Uterus (tissue), 4 donors: Measurements from ENCODE around the gene GDF10. TPM values are rescaled to one million over a fixed set of nuclear protein-coding genes. Genes with fewer than 3 reads are reported as not detected.

Experiments used
- DNase-seq, 2 donors: peaks; one replicate each; pipeline ENCODE4 v3.0.0-alpha.2; 2019 to 2020
- H3K27ac ChIP-seq, 2 donors: fragments of 200-600 bp; sonication (generic); 1 replicate in 1 of 2; 2 replicates in 1 of 2; pipeline ENCODE4 v1.5.1; 2016 to 2018
- H3K27me3 ChIP-seq, 2 donors: fragments of 200-600 bp; sonication (generic); one replicate each; pipeline ENCODE4 v1.5.1; 2018 to 2019; ENCODE audit warnings: control low read depth in 1 of 2
- H3K36me3 ChIP-seq, 2 donors: fragments of 200-600 bp; sonication (generic); one replicate each; pipeline ENCODE4 v1.5.1; 2019; ENCODE audit warnings: control low read depth in 1 of 2
- H3K4me1 ChIP-seq, 2 donors: fragments of 200-600 bp; sonication (generic); one replicate each; pipeline ENCODE4 v1.5.1; 2018 to 2019; ENCODE audit warnings: control low read depth in 1 of 2
- H3K4me3 ChIP-seq, 2 donors: fragments of 200-600 bp; sonication (generic); 1 replicate in 1 of 2; 2 replicates in 1 of 2; pipeline ENCODE4 v1.5.1; 2018 to 2019; ENCODE audit warnings: mild to moderate bottlenecking in 1 of 2
- H3K9me3 ChIP-seq, 2 donors: fragments of 200-600 bp; sonication (generic); one replicate each; pipeline ENCODE4 v1.5.1; 2019; ENCODE audit warnings: control low read depth in 1 of 2
- POLR2A ChIP-seq, 2 donors: fragments of 450-650 bp; IDR thresholded peaks; one replicate each; pipeline ENCODE4 v1.6.1; 2016; ENCODE audit warnings: antibody characterized with exemption in 2 of 2, mild to moderate bottlenecking in 1 of 2, moderate library complexity in 1 of 2
- intact Hi-C: fragments of 100-400 bp; cut with DNase I; formaldehyde crosslinking; loops from one replicate; pipeline ENCODE4 v1.15.1; 2023; ENCODE audit warnings: low total_unique reads
- total RNA-seq, 4 donors: library from RNA; depleted of rRNA in 3 of 4; stranded (reverse); fragments of >200 nt in 3 of 4; gene quantifications; one replicate each; pipeline versions ENCODE4 v1.1.0 to v1.2.4, GENCODE V29; 2014 to 2023
- TF ChIP-seq, protein P1 (sequence below), 4 experiments: fragments of 200-600 bp in 2 of 4; fragments of 450-650 bp in 2 of 4; sonication (generic) in 2 of 4; IDR thresholded peaks; one replicate each; pipeline ENCODE4 v1.5.1; 2016 to 2019; ENCODE audit warnings: antibody characterized with exemption in 4 of 4, mild to moderate bottlenecking in 2 of 4, moderate library complexity in 1 of 4
- donor health status: DM: yes; HTN: yes; CAD: no.

GDF10 gene
- total RNA-seq, 4 donors from 2014 or later: 4.6 to 6.4 TPM; not detected in 2

DNA sequence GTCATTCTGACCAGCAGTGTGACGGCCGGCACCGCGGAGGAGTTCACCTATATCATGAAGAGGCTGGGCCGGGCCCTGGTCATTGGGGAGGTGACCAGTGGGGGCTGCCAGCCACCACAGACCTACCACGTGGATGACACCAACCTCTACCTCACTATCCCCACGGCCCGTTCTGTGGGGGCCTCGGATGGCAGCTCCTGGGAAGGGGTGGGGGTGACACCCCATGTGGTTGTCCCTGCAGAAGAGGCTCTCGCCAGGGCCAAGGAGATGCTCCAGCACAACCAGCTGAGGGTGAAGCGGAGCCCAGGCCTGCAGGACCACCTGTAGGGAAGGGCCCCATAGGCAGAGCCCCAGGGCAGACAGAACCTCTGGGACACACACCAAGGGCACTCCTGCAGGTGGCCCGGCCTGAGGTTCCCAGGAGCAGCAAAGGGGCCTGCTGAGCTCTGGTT, 57.2 kb downstream of the GDF10 start:
- H3K4me3 ChIP-seq: no peak overlapping the region
- H3K27ac ChIP-seq: no peak overlapping the region
- H3K27me3 ChIP-seq: no peaks in the 10 kb centered on the region
- H3K4me1 ChIP-seq: no peaks in the 10 kb centered on the region
- DNase-seq: no peak
- H3K36me3 ChIP-seq: no peaks in the 10 kb centered on the region
- no peak for TF ChIP-seq POLR2A (IDR thresholded peaks at IDR 0.05)
- TF ChIP-seq, protein P1, sequence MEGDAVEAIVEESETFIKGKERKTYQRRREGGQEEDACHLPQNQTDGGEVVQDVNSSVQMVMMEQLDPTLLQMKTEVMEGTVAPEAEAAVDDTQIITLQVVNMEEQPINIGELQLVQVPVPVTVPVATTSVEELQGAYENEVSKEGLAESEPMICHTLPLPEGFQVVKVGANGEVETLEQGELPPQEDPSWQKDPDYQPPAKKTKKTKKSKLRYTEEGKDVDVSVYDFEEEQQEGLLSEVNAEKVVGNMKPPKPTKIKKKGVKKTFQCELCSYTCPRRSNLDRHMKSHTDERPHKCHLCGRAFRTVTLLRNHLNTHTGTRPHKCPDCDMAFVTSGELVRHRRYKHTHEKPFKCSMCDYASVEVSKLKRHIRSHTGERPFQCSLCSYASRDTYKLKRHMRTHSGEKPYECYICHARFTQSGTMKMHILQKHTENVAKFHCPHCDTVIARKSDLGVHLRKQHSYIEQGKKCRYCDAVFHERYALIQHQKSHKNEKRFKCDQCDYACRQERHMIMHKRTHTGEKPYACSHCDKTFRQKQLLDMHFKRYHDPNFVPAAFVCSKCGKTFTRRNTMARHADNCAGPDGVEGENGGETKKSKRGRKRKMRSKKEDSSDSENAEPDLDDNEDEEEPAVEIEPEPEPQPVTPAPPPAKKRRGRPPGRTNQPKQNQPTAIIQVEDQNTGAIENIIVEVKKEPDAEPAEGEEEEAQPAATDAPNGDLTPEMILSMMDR (IDR thresholded peaks at IDR 0.05): no peak
- H3K9me3 ChIP-seq: no peaks in the 10 kb centered on the region
- intact Hi-C loops: no loop called here

DNA sequence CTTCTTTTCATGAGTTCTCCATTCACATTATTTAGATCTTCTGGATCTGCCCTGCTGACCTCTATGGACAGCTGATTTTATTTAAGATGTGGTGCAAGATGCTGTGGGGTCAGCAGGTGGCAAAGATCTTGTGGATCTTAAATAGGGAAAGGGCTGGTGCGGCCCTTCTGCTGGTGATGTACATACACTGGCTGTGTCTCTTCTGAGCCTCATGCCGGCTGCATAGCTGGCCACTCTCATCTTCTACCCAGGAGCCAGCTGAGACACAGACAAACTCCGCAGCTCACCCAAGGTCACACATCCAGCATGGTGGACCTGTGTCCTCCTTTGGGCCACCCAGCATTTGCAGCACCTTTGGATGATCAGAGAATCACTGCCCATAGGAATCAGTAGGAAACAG, 57.9 kb downstream of the GDF10 start:
- no peaks in the 10 kb centered on the region for H3K4me1 ChIP-seq
- no peak overlapping the region for H3K27ac ChIP-seq
- no peak overlapping the region for H3K4me3 ChIP-seq
- no peak for DNase-seq
- H3K27me3 ChIP-seq: no peaks in the 10 kb centered on the region
- H3K36me3 ChIP-seq: no peaks in the 10 kb centered on the region
- intact Hi-C loops: no loop called here
- no peak for TF ChIP-seq POLR2A (IDR thresholded peaks at IDR 0.05)
- no peaks in the 10 kb centered on the region for H3K9me3 ChIP-seq

DNA sequence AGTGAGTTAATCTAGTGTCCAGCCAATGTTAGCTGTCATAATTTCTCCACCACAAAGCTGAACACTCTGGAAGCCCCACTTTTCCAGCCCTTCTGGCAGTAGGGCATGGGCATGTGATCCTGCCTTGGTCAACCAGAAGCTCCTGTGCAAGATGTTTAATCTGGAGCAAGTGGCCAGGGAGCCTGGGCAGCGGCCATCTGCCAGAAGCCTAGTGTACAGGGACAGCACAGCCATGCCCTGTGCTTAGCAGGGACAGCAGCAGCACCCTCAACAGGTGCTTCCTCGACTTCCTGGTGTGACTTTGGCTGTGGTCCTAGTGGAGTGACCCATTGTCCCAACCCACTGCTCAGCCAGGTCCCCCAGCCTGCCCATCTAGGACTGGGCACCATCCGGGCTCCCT, 58.5 kb downstream of the GDF10 start:
- Histone ChIP-seq H3K27ac (no peak overlapping the region), H3K27me3 (no peaks in the 10 kb centered on the region), H3K36me3 (no peaks in the 10 kb centered on the region), H3K9me3 (no peaks in the 10 kb centered on the region), H3K4me3 (no peak overlapping the region), H3K4me1 (no peaks in the 10 kb centered on the region)
- intact Hi-C loops: no loop called here
- DNase-seq: no peak
- no peak for TF ChIP-seq POLR2A (IDR thresholded peaks at IDR 0.05)
- TF ChIP-seq, protein P1 (IDR thresholded peaks at IDR 0.05): no peak

DNA sequence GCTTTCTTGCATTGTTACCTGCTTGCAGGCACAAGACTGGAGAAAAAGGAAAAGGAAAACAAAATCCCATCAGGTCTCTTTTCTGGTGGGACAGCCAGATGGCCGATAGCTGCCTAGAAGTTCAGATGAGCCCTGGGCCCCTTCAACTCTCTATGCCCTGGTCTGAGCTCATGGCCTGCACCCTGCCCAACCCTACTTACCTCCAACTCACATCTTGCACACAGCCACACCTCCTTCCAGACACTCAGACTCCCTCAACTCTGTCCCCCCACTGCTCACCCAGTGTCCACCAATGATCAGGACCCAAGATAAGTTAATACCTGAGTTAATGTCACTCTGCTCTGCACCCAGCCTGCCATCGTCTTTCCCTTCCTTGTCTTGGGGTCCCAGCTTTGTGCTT, 59.1 kb downstream of the GDF10 start:
- intact Hi-C loops: no loop called here
- no peak overlapping the region for H3K27ac ChIP-seq
- no peak for DNase-seq
- H3K4me3 ChIP-seq: no peak overlapping the region
- TF ChIP-seq, protein P1 (IDR thresholded peaks at IDR 0.05): no peak
- no peak for TF ChIP-seq POLR2A (IDR thresholded peaks at IDR 0.05)
- H3K9me3 ChIP-seq: no peaks in the 10 kb centered on the region
- no peaks in the 10 kb centered on the region for H3K27me3 ChIP-seq
- H3K4me1 ChIP-seq: no peaks in the 10 kb centered on the region
- no peaks in the 10 kb centered on the region for H3K36me3 ChIP-seq

DNA sequence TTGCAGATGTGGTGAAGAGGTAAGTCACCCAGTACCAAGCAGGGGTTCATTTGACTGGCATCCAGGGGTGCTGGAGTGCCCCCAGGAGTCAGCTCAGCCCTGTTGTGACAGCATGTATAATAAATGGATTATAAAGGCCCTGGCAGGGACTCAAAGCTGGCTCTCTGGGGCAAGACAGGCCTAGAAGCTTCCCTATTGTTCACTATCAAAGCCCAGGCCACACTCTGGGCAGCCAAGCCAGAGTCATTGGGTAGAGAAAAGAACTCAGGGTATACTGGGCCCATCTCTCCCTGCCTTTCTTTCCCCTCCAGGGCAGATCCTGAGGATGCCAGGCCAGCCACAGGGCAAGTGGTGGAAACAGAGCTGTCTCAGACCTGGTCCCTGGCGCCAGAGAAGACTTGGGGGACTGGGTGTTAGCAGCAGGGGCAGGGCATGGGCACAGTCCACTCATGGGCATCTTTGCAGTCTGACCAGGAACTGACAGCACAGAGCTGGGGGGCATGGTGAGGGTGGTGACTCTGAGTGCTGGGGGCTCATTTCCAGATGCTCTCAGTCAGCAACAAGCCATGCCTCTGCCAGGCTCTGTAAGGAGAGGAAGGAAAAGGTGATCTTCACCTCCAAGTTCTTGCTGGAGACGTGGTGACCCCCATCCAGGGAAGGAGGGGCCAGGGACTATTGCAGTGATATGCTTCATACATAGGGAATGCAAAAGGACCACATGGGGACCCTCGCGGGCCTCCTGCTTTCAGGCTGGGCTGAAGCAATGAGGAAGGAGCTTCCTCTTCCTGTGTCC, 59.8 kb downstream of the GDF10 start:
- DNase-seq: no peak
- intact Hi-C loops: no loop called here

More for the DNA sequence above, 59.8 kb downstream of the GDF10 start:
- no peaks in the 10 kb centered on the region for H3K9me3 ChIP-seq
- no peaks in the 10 kb centered on the region for H3K27me3 ChIP-seq
- H3K4me1 ChIP-seq: no peaks in the 10 kb centered on the region
- H3K27ac ChIP-seq: no peak overlapping the region
- no peak overlapping the region for H3K4me3 ChIP-seq
- TF ChIP-seq, protein P1 (IDR thresholded peaks at IDR 0.05): no peak
- TF ChIP-seq POLR2A (IDR thresholded peaks at IDR 0.05): no peak
- no peaks in the 10 kb centered on the region for H3K36me3 ChIP-seq
